NCI-H1417 treated with DMSO at 0.1 percent for 48 hours (cell line): ENCODE data around the gene DYNC1H1.

ENCODE experiments used
- DNase-seq: peaks from one replicate; lab custom pipeline; 2025; lab: John Stamatoyannopoulos, UW

DYNC1H1 gene

GRCh38 chr14:102037686-102038085 is 73.3 kb downstream of the DYNC1H1 start:
- no peak for DNase-seq

DNA sequence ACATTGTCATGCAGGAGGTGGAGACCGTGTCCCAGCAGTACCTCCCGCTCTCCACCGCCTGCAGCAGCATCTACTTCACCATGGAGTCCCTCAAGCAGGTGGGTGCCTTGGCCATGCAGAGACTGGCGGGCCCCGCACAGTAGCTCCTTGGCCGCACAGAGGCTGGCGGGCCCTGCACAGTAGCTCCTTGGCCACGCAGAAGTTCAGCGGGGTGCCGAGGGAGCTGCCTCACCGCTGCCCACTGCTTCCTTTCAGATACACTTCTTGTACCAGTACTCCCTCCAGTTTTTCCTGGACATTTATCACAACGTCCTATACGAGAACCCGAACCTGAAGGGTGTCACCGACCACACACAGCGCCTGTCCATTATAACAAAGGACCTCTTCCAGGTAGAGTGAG is 74.8 kb downstream of the DYNC1H1 start:
- DNase-seq = no peak

DNA sequence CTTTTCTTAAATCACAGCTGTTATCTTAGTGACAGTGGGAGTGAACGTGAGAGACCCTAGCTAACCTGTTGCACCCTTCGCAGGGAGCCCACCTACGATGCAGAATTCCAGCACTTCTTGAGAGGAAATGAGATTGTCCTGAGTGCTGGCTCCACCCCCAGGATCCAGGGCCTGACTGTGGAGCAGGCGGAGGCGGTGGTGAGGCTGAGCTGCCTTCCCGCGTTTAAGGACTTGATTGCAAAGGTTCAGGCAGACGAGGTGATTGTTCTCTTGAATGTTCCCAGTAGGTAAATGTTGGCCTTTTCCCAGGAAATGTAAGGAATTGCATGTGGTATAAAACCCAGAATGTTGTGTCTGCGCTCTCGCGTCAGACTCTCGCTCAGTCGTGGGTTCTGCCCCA is 75.8 kb downstream of the DYNC1H1 start:
- DNase-seq = no peak

DNA sequence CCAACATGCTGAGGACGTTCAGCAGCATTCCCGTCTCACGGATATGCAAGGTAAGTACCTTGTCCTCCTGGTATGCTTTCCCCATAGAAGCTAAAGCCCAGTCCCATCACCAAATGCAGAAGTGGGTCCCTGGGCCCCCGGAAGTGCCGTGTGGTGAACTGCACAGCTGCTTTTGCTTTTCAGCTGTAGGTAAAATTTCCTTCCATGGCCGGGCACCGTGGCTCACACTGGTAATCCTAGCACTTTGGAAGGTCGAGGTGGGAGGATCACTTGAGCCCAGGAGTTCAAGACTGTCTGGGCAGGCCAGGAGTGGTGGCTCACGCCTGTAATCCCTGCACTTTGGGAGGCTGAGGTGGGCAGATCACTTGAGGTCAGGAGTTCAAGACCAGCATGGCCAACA is 78.3 kb downstream of the DYNC1H1 start:
- DNase-seq = no peak

DNA sequence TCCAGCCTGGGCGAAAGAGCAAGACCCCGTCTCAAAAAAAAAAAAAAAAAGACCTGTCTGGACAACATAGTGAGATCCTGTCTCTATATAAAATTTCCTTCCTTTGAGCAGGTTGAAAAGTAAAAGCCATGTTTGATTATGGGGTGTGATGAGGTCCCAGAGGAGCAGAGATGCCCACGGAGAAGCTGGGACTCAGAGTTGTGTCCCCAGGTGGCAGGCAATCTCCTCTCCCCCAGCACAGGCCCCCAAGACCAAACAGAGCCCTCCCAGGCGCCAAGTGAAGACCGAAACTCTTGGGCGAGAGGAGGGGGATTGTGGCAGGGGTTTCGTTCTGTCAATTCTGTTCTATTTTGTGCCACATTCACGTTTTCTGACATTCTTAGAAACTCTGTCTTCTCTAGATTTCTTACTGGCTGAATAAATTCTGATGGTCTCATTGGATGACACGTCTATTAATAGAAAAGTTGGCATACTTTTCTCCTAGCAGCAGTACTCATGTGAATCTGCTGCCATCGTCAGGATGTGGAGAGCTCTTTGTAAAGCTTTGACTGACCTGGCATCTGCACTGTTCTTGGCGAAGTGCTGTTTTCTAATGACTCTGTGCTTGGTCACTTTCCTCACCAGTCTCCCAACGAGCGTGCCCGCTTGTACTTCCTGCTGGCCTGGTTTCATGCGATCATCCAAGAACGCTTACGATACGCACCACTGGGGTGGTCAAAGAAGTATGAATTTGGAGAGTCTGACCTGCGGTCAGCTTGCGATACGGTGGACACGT is 79.1 kb downstream of the DYNC1H1 start:
- DNase-seq = no peak

DNA sequence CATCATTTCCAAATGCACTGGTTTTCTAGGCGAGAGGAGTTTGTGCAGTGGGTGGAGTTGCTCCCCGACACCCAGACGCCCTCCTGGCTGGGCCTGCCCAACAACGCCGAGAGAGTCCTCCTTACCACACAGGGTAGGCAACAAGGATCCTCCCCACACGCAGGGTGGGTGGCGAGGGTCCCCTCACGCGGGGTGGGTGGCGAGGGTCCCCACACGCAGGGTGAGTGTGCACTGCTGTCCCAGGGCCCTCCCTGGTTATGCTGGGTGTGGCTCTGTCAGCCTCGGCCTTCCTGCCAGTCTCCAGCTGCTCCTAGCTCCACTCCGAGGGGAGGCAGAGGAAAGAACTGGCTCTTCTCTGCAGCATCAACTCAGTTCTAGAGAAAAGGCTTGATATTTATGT is 80.2 kb downstream of the DYNC1H1 start:
- no peak for DNase-seq

DNA sequence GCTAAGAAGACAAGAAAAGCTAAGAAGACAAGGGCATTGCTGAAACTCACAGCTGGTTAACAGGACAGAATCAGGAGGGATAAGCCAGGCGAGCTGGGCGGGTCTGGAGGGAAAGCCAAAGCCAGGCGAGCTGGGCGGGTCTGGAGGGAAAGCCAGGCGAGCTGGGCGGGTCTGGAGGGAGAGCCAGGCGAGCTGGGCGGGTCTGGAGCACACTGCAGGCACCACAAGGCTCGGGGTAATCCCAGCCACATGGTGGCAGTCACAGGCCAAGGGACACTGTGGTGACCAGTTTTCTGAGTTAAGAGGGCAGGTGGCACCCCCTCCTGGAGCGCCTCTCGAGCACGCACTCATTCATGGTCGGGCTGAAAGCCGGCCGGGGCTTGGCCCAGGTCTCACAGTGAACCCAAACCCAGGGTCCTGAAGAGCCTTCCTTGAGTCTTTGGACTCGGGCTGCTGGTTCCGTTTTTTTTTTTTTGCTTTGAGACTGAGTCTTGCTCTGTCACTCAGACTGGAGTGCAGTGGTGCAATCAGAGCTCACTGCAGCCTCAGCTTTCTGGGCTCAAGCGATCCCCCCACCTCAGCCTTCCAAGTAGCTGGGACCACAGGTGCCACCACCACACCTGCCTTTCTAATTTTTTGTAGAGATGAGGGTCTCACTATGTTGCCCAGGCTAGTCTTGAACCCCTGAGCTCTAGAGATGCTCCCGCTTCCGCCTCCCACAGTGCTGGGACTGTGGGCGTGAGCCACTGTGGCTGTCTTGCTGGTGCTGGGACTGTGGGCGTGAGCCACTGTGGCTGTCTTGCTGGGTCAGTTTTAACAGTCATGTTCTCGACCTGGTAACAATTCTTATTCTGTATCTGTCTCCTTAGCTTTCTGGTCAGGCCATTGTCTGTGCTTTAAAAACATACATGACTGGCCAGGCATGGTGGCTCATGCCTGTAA is 82.2 kb downstream of the DYNC1H1 start:
- DNase-seq = no peak

- no peak for DNase-seq
Observed at GRCh38 chr14:102047808-102048540, 83.6 kb downstream of the DYNC1H1 start.

DNA sequence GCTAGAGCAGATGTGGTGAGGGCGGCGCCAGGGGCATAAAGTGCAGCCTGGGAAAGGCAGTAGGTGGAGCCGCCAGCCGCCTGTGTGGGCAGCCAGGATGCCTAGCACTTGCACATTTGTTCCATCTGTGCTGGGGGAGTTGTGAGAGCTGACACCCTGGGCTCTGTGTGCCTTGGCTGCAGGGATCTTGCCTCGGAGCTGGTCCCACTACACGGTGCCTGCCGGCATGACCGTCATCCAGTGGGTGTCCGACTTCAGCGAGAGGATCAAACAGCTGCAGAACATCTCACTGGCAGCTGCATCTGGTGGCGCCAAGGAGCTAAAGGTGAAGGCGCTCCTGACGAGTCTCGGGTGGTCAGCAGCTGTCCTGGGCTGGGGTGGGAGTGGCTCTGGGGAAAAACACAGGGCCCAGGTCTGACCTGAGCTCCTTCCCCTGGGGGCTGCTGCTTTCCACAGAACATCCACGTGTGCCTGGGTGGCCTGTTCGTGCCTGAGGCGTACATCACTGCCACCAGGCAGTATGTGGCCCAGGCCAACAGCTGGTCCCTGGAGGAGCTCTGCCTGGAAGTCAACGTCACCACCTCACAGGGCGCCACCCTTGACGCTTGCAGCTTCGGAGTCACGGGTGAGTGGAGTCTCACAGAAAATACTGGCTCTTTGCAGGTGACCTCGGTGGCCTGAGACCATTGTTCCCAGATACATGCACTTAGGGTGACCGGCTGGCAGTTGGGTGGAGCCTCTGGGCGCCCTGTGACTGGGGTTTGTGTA is 85.1 kb downstream of the DYNC1H1 start:
- DNase-seq = no peak

GRCh38 chr14:102050026-102050405 is 85.6 kb downstream of the DYNC1H1 start:
- DNase-seq = no peak

- no peak for DNase-seq
Observed at GRCh38 chr14:102050625-102051024, 86.3 kb downstream of the DYNC1H1 start.

DNA sequence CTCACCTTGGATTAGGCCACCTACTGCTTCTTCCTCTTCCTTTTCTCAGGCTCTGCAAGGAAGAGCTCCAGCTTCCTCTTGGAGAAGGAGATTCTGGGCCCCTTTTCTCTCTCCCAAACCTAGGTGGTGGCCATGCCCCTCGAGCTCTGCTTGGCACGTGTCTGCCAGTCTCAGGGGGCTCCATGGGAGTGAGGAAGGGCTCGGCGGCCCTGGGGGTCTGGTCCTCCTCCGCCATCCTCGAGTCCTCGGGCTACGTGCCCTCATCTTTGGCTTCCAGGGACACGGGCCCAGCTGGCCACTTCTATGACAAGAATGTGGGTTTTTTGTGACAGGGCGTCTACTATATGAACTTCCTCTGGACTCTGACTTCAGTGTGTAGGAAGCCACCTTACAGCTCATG is 88.1 kb downstream of the DYNC1H1 start:
- DNase-seq = no peak

DNA sequence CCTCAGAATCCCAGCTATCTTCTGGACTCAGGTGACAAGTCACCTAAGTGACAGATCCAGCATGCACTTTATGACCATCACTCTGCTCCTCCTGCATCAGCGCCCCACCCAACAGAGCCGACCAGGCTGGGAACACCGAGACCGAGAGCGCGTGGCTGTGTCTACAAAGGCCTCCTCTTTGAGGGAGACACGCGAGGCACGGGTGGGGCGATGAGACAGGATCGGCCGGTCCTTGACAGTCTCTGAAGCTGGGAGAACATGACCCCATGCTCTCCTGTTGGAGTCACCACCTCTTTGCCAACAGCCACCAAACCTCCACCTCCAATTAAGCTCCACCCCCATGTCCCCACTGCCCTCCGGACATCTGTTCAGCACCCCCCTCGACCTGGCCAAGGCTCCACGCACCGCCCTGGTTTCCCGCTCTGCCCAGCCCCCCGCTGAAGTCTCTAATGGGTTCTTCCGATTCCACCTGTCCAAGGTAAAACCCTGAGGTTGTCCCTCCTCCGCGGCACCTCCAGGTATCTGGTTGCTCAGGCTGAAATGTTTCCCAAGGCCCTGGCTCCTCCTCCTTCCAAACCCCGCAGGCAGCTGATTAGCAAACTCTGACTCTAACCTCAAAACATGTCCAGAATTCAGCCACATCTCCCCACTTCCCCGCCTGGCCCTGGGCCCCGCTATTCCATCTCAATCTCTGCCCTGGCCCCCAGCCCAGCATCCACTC is 91.0 kb downstream of the DYNC1H1 start:
- no peak for DNase-seq

GRCh38 chr14:102056694-102057442 is 92.5 kb downstream of the DYNC1H1 start:
- no peak for DNase-seq

- DNase-seq = no peak
Observed at GRCh38 chr14:102057480-102058114, 93.2 kb downstream of the DYNC1H1 start.

DNA sequence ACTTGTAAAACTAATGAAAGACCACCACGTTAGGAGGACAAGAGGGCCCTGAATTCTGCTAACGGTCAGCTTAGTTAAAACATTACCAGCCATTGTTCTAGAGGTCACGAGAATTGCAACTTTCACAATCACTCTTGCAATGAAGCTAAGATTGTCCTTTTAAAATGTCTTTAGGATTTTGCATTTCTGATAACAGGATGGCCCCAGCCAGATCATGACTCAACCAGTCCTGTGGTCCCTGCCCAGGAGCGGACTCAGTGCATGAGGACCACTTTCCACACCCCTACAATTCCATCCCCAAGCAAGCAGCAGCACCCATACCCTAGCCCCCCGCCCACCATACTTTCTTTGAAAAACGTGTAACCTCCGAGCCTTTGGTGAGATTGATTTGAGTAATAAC is 93.8 kb downstream of the DYNC1H1 start:
- no peak for DNase-seq

DNA sequence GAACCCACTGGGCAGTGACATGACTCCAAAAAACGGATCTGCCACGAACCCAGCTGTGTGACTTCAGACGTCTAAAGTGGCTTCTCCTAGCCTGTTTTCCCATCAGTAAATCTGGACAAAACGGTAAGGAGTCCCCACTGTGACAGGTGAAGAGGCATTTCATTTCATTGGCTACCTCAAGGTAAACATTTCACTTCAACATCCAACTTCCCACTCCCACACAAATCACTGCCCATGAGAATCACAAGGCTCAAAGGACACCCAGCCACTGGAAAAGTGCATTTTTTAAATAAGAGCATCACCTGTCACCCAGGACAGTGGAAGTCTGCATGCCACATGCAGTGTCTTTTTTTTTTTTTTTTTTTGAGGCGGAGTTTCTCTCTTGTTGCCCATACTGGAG is 94.6 kb downstream of the DYNC1H1 start:
- DNase-seq = no peak

DNA sequence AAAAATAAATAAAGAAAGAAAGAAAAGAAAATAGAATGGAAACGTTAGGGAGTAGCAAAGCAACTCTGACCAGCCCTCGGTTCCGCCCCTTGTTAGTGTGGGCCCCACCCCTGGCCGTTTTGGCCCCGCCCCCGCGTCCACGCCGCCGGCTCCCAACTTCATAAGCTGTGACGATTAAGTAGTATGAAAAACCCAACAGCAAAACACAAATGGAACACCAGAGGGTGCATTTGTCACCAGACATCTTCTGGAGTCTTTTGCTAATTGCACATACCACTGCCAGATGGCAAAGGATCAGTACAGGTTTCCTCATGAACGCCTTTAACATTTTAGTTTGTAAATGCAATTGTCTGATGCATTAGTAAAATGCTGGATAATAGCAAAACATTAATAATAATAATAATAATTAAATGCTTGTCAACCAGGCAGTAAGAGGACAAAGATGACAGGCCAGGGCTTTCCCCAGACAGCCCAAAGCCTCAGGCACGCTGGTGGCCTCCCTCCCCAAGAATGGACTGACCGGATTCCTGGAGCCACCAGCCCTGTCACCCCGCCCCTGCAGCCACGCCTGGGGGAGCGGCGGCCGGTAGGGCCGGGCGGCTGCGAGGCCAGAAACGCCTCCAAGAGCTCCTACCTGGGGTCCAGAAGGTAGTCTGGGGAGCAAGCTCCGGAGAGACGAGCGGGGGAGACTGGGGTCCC is 98.9 kb downstream of the DYNC1H1 start:
- peak; percentile 48 for DNase-seq

DNA sequence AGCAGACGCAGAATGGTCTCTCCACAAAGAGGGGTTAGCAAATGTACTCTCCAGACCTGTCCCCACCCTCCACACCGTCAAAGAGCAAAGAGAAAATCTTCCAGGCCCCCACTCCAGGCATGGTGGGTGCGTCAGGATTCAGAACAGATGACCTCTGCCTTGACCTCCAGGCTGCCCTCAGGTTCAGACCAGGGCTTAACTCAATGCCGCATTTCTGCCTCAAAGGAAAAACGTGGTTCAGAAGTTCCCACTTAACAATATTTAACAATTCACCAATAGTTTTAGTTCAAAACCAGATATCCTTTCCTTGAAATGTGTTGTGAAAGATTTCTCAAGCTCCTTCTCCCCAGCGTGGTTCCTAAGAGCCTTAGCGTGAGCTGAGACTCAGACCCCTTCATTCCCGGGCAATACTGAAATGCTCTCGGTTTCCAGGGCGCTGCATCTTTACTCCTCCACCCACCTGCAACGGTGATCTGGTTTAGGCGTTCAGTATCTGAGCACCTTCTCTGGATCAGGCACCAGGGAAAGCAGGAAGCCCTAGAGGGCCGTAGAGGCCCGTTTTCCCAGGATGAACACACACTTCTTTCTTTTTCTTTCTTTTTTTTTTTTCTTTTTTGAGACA is 99.5 kb downstream of the DYNC1H1 start:
- no peak for DNase-seq
